NCI-H2227 (cell line): ENCODE results near the gene KCNAB1.
A peak's percentile ranks its signal among the peaks of the same experiment; 100 is the strongest.
"Not testable (repeated sequence)": the region's sequence is repeated elsewhere in the genome, so short reads cannot be mapped to it uniquely, and the experiment has no call there.

Experiments used
- DNase-seq: peaks from one replicate; lab custom pipeline; 2025; ENCODE audit not compliant: unreplicated experiment; lab: John Stamatoyannopoulos, UW

KCNAB1 gene

GRCh38 chr3:156217674-156218352 is 97.4 kb downstream of the KCNAB1 start:
- no peak for DNase-seq

- DNase-seq: no peak
These were observed 98.0 kb downstream of the KCNAB1 start for GRCh38 chr3:156218353-156218744.

DNA sequence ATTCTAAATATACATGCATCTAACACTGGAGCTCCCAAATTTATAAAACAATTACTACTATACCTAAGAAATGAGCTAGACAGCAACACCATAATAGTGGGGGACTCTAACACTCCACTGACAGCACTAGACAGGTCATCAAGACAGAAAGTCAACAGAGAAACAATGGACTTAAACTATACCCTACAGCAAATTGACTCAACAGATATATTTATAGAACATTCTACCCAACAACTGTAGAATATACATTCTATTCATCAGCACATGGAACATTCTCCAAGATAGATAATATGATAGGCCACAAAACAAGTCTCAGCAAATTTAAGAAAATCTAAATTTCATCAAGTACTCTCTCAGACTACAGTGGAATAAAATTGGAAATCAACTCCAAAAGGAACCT is 102.0 kb downstream of the KCNAB1 start:
- DNase-seq: not testable (repeated sequence)

GRCh38 chr3:156224046-156224445 is 103.7 kb downstream of the KCNAB1 start:
- not testable (repeated sequence) for DNase-seq

- no peak for DNase-seq
These were observed 106.5 kb downstream of the KCNAB1 start for GRCh38 chr3:156226676-156227420.

- no peak for DNase-seq
These were observed 107.3 kb downstream of the KCNAB1 start for GRCh38 chr3:156227704-156228103.

GRCh38 chr3:156230278-156230900 is 110.0 kb downstream of the KCNAB1 start:
- peak; percentile 37 for DNase-seq

DNA sequence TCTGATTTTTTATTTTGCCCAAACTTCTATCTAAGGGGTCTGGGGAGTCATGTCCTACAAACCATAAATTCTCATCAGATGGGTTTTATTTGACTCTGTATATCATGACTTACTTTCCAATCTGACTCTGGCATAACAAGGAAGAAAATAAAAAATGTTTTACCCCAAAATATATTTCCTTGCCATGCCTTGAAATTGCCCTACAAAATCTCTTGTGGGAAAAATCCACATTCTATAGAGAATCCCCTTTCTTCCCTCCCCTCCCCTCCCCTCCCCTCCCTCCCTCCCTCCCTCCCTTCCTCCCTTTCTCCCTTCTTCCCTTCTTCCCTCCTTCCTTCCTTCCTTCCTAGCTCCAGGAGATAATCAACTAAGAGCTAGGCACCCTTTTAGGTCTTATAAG is 110.8 kb downstream of the KCNAB1 start:
- DNase-seq: not testable (repeated sequence)

GRCh38 chr3:156233876-156234275 is 113.5 kb downstream of the KCNAB1 start:
- DNase-seq: no peak

DNA sequence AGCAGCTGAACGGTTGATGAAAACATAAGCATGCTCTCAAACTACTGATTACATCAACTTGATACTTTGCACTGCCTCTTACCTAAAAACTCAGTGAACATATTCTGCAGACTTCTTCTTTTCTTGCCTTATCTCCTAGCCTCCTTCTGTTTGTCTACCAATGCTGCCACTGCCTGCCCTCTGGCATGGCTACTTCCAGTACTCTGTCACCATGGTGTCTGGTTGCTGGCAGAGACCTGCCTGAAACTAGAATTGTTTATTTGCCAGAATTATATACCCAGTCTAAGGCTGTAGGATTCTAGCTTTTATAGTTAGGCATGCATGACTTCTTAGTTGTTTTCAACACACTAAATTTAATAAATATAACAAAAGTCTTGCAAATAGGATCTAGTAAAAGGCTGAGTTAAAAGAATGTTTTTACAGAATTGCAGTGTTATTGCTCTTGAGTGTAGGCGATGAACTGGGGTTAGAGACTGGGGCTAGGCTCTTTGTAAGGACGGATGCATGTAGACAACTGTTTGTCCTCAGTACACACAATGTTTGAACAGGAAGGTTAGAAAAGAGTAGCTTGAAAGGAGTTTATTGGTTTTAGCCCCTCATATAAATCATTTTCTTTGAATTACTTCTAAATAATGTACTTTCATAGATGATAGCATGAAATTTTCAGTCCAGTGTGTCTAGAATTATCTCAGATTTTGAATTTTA is 116.3 kb downstream of the KCNAB1 start:
- DNase-seq: no peak

GRCh38 chr3:156240642-156241041 is 120.3 kb downstream of the KCNAB1 start:
- DNase-seq: no peak

GRCh38 chr3:156246961-156247725 is 126.8 kb downstream of the KCNAB1 start:
- DNase-seq: no peak

- no peak for DNase-seq
These were observed 130.2 kb downstream of the KCNAB1 start for GRCh38 chr3:156250550-156250949.

DNA sequence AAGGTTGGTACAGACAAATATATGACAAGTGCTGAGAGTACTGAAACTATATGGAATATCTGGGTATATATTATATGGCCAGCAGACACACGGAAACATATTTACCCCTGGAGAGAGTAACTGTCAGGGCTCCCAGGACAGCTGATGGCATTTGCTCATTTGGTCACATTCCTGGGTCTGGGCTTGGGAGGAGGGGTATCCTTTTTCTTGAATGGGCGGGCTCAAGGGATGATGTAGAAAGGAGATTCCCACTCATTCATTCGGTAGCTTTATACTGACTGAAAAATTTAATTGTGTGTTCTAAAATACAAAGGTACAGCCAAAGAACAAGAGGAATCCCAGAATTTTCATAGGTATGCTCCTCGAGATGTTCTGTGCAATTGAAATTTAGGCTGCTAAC is 131.0 kb downstream of the KCNAB1 start:
- no peak for DNase-seq

- DNase-seq: no peak
These were observed 132.3 kb downstream of the KCNAB1 start for GRCh38 chr3:156252656-156253055.

DNA sequence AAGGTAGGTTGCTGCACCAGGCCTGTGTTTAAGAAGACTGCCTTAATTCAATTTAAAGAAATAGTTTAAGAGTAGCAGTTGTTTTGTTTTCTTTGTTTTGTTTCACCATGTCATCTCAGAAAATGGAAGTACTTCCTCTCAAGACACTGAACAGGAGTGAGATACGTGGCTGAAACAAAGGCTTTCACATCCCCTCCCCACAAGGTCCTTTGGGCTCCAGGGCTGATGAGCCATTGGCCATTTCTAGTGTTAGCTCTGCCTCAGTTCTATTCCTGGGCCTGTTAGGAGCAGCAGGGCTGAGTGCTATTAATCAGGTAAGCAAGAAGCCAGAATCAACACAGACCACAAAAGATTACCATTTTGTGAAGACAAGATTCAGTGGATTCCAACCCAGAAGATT is 132.8 kb downstream of the KCNAB1 start:
- DNase-seq: no peak

DNA sequence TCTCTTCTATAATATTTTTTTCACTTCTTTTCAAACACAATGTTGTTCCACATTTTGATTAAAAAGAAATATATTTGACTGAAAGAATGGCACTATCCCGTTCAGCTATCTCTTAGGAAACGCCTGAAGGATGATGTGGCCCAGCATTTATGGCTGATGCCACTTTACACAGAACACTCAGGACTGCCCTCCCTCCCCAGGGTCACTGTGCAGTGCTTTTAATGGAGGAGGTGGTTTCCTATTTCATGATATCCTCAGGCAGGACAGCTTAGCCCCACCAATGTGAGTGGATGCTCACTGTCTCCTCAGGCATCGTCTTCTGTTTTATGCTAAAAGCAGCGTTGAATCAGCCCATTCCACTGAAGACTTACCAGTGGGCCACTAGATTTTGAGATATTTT is 135.9 kb downstream of the KCNAB1 start:
- no peak for DNase-seq

DNA sequence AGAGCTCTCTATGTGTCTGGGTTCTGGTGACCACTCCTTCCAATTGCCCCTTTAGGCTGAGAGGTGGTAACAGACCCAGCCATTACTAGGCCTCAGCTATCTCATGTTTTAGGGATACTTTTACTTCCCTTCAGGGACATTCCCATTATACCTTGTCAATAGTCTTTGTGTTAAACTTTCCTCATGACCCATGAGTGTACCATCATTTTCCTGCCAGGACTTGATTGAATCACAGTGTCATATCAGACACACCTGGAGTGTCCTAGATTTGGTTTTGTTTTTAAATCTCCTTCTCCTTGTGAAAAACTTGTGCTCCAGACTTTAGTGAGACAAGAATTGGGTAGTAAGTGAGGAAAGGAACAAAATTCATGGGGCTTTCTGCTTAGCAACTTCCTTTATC is 136.6 kb downstream of the KCNAB1 start:
- no peak for DNase-seq

- no peak for DNase-seq
These were observed 137.9 kb downstream of the KCNAB1 start for GRCh38 chr3:156258301-156258700.

DNA sequence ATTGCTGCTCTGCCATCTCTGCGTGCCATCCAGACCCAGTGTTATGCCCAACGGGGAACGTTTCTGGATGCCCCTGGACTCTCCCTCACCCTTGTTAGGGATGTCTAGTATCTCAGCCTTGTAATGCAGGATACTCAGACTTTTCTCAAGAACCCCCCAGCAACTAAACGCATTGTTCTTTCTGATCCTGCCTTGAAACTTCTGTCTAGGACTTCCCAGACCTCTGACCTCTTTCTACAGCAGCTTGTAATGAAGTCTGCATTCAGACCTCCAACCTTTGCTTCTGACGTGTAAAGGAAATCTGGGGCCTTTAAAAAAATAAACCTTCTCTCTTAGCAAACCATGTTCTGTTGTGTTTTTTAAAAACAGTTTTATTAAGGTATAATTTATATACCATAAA is 139.5 kb downstream of the KCNAB1 start:
- no peak for DNase-seq

- DNase-seq: no peak
These were observed 140.0 kb downstream of the KCNAB1 start for GRCh38 chr3:156260331-156260730.
